OCI-LY3 (cell line): ENCODE measurements around the gene TEX22.

ENCODE experiments used
- CTCF ChIP-seq: fragments of 200-600, 300-600 bp; sonication (generic); IDR thresholded peaks from 2 replicates; pipeline ENCODE4 v1.5.1; 2014; ENCODE audit warnings: antibody characterized with exemption, low read length, low read depth
- EZH2phosphoT487 ChIP-seq: fragments of 200-600 bp; shearing (Covaris generic); IDR thresholded peaks from 2 replicates; pipeline ENCODE4 v1.6.1; 2018; ENCODE audit warnings: antibody characterized with exemption, mixed run types, low read depth

- TF ChIP-seq CTCF (no peak), EZH2phosphoT487 (no peak)
Observed at GRCh38 chr14:105385698-105386365, 12.5 kb upstream of the TEX22 start.
